ENCODE data around the gene SLC12A7.
A peak's percentile ranks its signal among the peaks of the same experiment; 100 is the strongest.

Gene SLC12A7

GRCh38 chr5:1124205-1125029 lies 12.6 kb upstream of the SLC12A7 start:
- DNase-seq = no peak

GRCh38 chr5:1123418-1124147 lies 11.7 kb upstream of the SLC12A7 start:
- DNase-seq = no peak

DNA sequence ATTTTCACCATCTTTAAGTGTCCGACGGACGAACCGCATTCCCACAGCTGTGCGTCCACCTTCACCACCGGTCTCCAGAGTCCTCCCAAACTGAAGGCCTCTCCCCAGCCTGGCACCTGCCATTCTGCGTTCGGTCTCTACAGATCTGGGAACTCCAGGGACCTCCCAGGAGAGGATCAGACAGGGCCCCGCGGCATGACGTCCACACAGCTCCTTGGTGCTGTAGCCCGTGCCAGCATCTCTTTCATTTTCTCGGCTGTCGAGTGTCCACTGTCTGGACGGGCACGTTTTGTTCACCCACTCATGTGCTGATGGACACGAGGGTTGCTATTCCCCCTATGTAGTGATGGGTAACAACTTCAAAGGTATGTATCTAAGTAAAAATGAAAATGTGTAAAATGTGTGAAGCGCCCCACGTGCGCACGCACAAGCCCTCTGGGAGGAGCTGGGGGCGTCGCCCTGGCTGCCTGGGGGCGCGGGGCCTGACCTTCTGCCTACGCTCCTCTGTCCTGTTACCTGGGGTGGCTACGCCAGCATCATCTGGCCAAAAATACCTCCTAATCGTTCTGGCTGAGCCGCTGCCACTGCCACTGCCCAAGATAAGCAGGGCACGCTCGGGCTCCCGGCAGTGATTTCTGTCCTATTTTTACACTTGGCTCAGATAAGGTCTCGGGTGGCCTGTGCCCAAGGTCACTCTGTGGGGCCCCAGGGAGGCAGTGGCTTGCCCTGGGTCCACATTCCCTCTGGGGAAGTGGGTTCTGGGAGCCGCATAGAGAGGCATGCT lies 10.8 kb upstream of the SLC12A7 start:
- DNase-seq = no peak

DNA sequence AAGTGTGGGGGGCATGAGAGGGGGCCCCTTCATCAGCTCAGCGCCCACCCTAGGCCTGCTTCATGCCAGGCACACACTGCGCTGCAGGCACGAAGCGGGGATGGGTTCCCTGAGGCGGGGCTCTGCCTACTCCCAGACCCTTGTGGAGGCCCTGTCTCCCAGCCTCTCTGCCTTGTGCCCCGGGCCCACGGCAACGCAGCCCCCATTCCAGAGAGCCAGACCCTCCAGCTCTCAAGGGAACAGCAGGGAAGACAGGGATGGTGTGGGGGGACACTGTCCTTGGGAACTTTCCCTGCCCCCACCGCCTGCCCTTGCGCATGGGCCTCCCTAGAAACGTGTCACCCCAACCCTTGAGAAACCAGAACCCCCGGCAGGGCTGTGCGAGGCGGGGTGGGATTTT lies 10.0 kb upstream of the SLC12A7 start:
- no peak for DNase-seq

DNA sequence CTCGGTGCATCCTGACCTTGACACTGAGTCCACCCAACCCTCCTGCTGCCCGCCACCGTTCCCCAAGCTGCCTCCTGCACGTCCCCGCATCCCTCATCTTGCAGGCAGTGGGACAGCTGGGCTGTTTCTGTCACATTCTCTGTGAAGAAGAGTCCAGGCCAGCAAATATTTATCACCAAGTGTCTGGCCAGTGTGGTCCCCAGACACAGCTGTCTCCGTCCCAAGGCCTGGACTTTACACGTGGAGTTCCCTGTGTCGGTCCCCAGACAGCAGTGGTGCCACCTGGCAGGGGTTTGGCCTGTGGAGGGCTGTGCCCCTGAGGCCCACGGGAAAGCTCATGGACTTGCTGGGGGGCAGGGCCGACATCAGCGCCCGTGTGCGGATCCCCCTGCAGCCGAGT lies 9.2 kb upstream of the SLC12A7 start:
- DNase-seq = no peak

- no peak for DNase-seq
These were observed 8.6 kb upstream of the SLC12A7 start for GRCh38 chr5:1120236-1120999.

- DNase-seq = no peak
These were observed 7.5 kb upstream of the SLC12A7 start for GRCh38 chr5:1119312-1119831.

DNA sequence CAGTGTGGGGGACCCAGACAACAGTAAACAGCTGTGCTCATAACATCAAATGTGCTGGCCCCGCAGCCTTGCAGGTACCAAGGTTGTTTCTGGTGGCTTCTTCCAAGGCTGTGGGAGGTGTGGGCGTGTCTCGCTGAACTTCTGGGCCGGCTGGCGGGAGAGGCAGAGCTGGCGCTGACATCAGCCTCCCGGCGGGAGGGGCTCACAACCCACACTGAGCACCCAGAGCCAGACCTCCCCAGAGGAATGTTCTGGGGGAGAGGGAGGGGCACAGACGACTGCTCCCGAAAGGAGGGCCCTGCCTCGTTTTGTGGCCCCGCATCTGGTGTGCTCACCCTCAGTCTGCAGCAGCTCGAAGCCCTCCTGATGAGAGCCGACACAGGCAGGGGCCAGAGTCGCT lies 6.9 kb upstream of the SLC12A7 start:
- DNase-seq = no peak

- no peak for DNase-seq
These were observed 6.4 kb upstream of the SLC12A7 start for GRCh38 chr5:1118231-1118698.

GRCh38 chr5:1116977-1117376 lies 5.1 kb upstream of the SLC12A7 start:
- no peak for DNase-seq

DNA sequence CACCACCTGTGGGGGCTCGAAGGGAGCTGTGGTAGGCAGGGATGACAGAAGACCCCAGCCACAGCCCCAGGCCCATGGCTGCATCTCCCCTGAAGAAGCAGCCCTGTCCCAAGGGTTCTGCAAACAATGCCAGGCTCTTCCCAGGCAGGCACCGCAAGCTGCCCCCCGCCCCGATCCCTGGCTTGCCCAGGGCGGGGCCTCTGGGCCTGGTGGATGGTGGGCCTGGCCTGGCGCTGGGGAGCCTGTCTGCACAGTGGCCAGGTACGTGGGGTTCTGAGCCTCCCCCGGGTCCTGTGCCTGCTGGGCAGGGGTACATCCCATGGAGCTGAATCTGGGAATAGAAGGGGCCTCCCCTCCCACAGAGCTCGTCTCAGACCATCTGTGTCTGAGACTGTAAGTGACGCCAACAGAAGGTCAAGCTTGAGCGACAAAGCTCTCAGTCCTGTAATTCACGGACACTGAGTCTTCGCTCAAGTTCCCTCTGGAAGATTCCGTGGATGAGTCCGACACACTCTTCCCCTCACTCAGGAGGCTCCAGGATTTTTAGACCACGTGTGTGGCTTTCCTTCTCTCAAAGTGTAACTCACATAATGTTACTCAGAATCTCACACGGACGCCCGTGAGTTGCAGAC lies 4.4 kb upstream of the SLC12A7 start:
- no peak for DNase-seq

GRCh38 chr5:1115123-1115815 lies 3.4 kb upstream of the SLC12A7 start:
- DNase-seq = no peak

GRCh38 chr5:1113805-1114586 lies 2.1 kb upstream of the SLC12A7 start:
- DNase-seq = no peak

GRCh38 chr5:1113332-1113690 lies 1.4 kb upstream of the SLC12A7 start:
- no peak for DNase-seq

DNA sequence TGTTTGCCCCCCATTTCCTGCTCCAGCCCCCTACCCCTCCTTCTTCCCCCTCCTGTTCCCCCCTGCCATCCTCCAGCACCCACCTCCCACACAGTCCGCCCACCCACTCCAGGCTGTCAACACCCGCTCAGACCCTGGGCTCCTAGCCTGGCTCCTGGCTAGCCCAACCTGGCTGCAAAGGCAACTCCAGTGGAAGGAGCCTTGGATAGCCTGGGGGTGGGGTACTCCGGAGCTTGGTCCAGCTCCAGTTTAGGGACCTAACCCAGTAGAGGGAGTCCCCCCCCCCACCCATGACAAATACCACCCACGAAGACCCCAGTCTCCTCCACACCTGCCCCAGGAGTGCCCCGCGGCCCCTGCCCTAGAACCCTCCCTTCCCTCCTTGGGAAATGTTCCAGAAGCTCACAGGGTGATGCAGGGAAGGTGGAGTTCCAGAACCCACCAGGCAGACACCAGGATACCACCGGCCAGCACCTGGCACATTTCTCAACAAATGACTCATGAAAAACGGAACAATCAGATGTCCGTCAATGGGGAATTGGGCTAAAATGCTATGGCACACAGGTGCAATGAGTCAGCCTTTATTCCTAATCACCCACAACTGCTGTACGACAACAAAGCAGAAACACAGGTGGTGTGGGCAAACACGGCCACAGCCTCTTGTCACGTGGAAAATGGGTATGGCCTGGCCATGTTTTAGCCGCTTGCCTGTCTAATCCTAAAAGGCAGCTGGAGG lies 901 bp upstream of the SLC12A7 start:
- DNase-seq = peak; percentile 49

GRCh38 chr5:1111241-1111726 lies 579 bp downstream of the SLC12A7 start:
- peak; percentile 40 for DNase-seq

- DNase-seq = no peak
These were observed 1.3 kb downstream of the SLC12A7 start for GRCh38 chr5:1110307-1111240.

- DNase-seq = no peak
These were observed 2.1 kb downstream of the SLC12A7 start for GRCh38 chr5:1109542-1110306.
